Measurements from ENCODE around the gene POLR3B.

GRCh38 chr12:106345746-106346145 lies 11.8 kb upstream of the POLR3B start:
- peak; percentile 79 for TF ChIP-seq CTCF (IDR thresholded peaks at IDR 0.05)
- TF ChIP-seq ZFX (IDR thresholded peaks at IDR 0.05; ENCODE audit: borderline replicate concordance): no peak

Measured in 22Rv1 (cell line).